HepG2 (cell line): Measurements from ENCODE around the gene MDM4. TPM values are rescaled to one million over a fixed set of nuclear protein-coding genes. Genes with fewer than 3 reads are reported as not detected.
A peak's percentile ranks its signal among the peaks of the same experiment; 100 is the strongest.

Experiments used
- CBX5 ChIP-seq: sonication (generic); formaldehyde crosslinking; IDR thresholded peaks from 2 replicates; pipeline ENCODE4 v1.4.0; 2020; ENCODE audit warnings: missing genetic modification reagents, borderline replicate concordance
- CC2D1A ChIP-seq: sonication (generic); formaldehyde crosslinking; IDR thresholded peaks from 2 replicates; pipeline ENCODE4 v1.8.1; 2023; ENCODE audit warnings: mild to moderate bottlenecking, missing genetic modification reagents
- CCDC6 ChIP-seq: sonication (generic); formaldehyde crosslinking; IDR thresholded peaks from 2 replicates; pipeline ENCODE4 v1.8.1; 2022; ENCODE audit warnings: mild to moderate bottlenecking, missing genetic modification reagents, moderate library complexity
- EHMT2 ChIP-seq: fragments of 200-600 bp; sonication (generic); IDR thresholded peaks from 2 replicates; pipeline ENCODE4 v1.7.0; 2017; ENCODE audit warnings: antibody characterized with exemption, low read depth, low read length, borderline replicate concordance
- ELF4 ChIP-seq: sonication (generic); formaldehyde crosslinking; IDR thresholded peaks from 2 replicates; pipeline ENCODE4 v1.5.0; 2020; ENCODE audit warnings: missing genetic modification reagents, mild to moderate bottlenecking, moderate library complexity, borderline replicate concordance
- JDP2 ChIP-seq: sonication (generic); formaldehyde crosslinking; IDR thresholded peaks from 2 replicates; pipeline ENCODE4 v1.8.1; 2022; ENCODE audit warnings: missing genetic modification reagents, borderline replicate concordance
- MBNL3 ChIP-seq: fragments of 250-450 bp; sonication (Bioruptor Pico); conservative IDR thresholded peaks from 2 replicates; pipeline ENCODE4 v1.8.0; 2022; ENCODE audit warnings: mild to moderate bottlenecking, inconsistent platforms
- MTF2 ChIP-seq: sonication (generic); formaldehyde crosslinking; IDR thresholded peaks from 2 replicates; pipeline ENCODE4 v1.5.0; 2020; ENCODE audit warnings: missing genetic modification reagents, borderline replicate concordance
- MYNN ChIP-seq: sonication (generic); formaldehyde crosslinking; IDR thresholded peaks from 2 replicates; pipeline ENCODE4 v1.4.0; 2020; ENCODE audit warnings: mild to moderate bottlenecking, low read depth, missing genetic modification reagents
- NPAS2 ChIP-seq: sonication (generic); formaldehyde crosslinking; IDR thresholded peaks from 2 replicates; pipeline ENCODE4 v1.8.0; 2022; ENCODE audit warnings: mild to moderate bottlenecking, missing genetic modification reagents, borderline replicate concordance
- SMC3 ChIP-seq: IDR thresholded peaks from 2 replicates; pipeline ENCODE4 v1.6.1; 2011; ENCODE audit warnings: low read length, improper control_type of control experiment
- SOX13 ChIP-seq, 3 experiments: fragments of 450-650 bp in 1 of 3; sonication (generic) in 1 of 3; formaldehyde crosslinking in 1 of 3; IDR thresholded peaks in 2 of 3; conservative IDR thresholded peaks in 1 of 3; 2 replicates each; pipeline versions ENCODE4 v1.5.0 to v1.6.1; 2016 to 2020; ENCODE audit warnings: antibody characterized with exemption in 1 of 3, mild to moderate bottlenecking in 1 of 3, missing compliant biosample characterization in 1 of 3, missing genetic modification reagents in 1 of 3, moderate library complexity in 1 of 3
- TCF7 ChIP-seq: sonication (generic); IDR thresholded peaks from 2 replicates; pipeline ENCODE4 v1.6.1; 2016; ENCODE audit warnings: antibody characterized with exemption, low read depth
- THAP11 ChIP-seq: IDR thresholded peaks from 2 replicates; pipeline ENCODE4 v1.6.1; 2016; ENCODE audit warnings: missing biosample characterization, missing genetic modification reagents
- TRIM24 ChIP-seq: sonication (generic); formaldehyde crosslinking; IDR thresholded peaks from 2 replicates; pipeline ENCODE4 v1.8.0; 2022; ENCODE audit warnings: mild to moderate bottlenecking, missing genetic modification reagents
- ZFP41 ChIP-seq: sonication (generic); formaldehyde crosslinking; IDR thresholded peaks from 2 replicates; pipeline ENCODE4 v1.4.0; 2020; ENCODE audit warnings: mild to moderate bottlenecking, missing genetic modification reagents, borderline replicate concordance
- ZFX ChIP-seq: sonication (generic); formaldehyde crosslinking; IDR thresholded peaks from 2 replicates; pipeline ENCODE4 v1.4.0; 2020; ENCODE audit warnings: mild to moderate bottlenecking, low read depth, missing genetic modification reagents, moderate library complexity
- ZNF124 ChIP-seq: sonication (generic); formaldehyde crosslinking; IDR thresholded peaks from 2 replicates; pipeline ENCODE4 v1.4.0; 2020; ENCODE audit warnings: missing genetic modification reagents
- ZNF138 ChIP-seq: sonication (generic); formaldehyde crosslinking; IDR thresholded peaks from 2 replicates; pipeline ENCODE4 v1.5.0; 2020; ENCODE audit warnings: mild to moderate bottlenecking, low read depth, missing genetic modification reagents
- ZNF326 ChIP-seq: sonication (generic); formaldehyde crosslinking; IDR thresholded peaks from 2 replicates; pipeline ENCODE4 v1.4.0; 2020; ENCODE audit warnings: missing genetic modification reagents, borderline replicate concordance
- ZNF7 ChIP-seq: IDR thresholded peaks from 2 replicates; pipeline ENCODE4 v1.6.1; 2016; ENCODE audit warnings: missing biosample characterization, missing genetic modification reagents
- polyA plus RNA-seq, 8 experiments: library from polyadenylated mRNA; depleted of rRNA in 3 of 8; stranded (reverse) in 7 of 8; unstranded in 1 of 8; fragments of >200 nt; fragmentation: Illumina TruSeq in 4 of 8; extraction: Trizol in 4 of 8; gene quantifications; 2 replicates each; pipeline versions ENCODE4 v1.2.1 to v1.2.3, GENCODE V29; 2011 to 2016; ENCODE audit warnings: low read depth in 4 of 8, missing spikeins in 1 of 8, mixed read lengths in 1 of 8; ENCODE audit not compliant: insufficient read depth in 1 of 8
- total RNA-seq, 5 experiments: library from RNA; depleted of rRNA; stranded (reverse); fragments of >200 nt; fragmentation: Illumina TruSeq; extraction: Trizol; gene quantifications; 2 replicates each; pipeline ENCODE4 v1.2.3, GENCODE V29; 2016; ENCODE audit warnings: low read depth in 1 of 5
- TF ChIP-seq, protein P1 (sequence below): sonication (generic); formaldehyde crosslinking; IDR thresholded peaks from 2 replicates; pipeline ENCODE4 v1.4.0; 2020; ENCODE audit warnings: mild to moderate bottlenecking, missing genetic modification reagents
- TF ChIP-seq, protein P2 (sequence below): sonication (generic); formaldehyde crosslinking; IDR thresholded peaks from 2 replicates; pipeline ENCODE4 v1.4.0; 2020; ENCODE audit warnings: missing genetic modification reagents, mild to moderate bottlenecking, borderline replicate concordance
- TF ChIP-seq, protein P3 (sequence below): IDR thresholded peaks from 2 replicates; pipeline ENCODE4 v1.6.1; 2012; ENCODE audit warnings: inconsistent platforms
- TF ChIP-seq, protein P4 (sequence below): sonication (generic); formaldehyde crosslinking; conservative IDR thresholded peaks from 2 replicates; pipeline ENCODE4 v1.8.1; 2023; ENCODE audit warnings: missing genetic modification reagents
- TF ChIP-seq, protein P5 (sequence below): sonication (generic); formaldehyde crosslinking; IDR thresholded peaks from 2 replicates; pipeline ENCODE4 v1.5.0; 2020; ENCODE audit warnings: missing genetic modification reagents

MDM4 gene
- total and polyA plus RNA-seq, 2 of the 13 experiments (the other 11 are each of a cell fraction or from before 2014, with no cell fraction given) = 14.9 to 19.0 TPM

DNA sequence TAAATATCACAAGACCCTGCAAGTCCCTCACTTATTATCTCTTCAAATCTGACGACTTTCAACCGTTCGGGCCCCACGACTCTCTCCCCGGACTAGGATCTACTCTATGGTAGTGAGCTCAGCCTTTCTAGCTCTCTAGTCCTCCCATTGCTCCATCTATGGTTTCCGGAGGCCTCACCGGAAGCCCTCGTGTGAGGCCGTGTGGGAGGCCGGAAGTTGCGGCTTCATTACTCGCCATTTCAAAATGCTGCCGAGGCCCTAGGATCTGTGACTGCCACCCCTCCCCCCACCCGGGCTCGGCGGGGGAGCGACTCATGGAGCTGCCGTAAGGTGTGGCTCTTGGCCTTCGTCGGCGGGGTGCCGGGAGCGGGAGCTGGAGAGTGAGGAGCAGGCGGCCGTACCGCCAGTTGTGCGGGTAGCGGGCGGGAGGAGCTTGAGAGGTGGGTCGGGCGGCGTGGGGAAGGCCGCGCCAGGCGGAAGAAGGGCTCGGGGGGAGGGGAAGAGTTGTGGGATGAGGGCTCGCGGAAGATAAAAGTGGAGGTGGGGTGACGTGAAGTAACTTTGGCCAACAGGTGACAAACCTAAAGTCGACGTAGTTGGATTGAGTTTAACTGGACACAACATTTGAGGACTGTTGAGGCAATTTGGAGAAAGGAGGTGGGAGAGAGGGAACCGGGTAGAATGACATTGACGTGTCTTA lies at the start of gene MDM4 (continued):
- TF ChIP-seq, protein P1, sequence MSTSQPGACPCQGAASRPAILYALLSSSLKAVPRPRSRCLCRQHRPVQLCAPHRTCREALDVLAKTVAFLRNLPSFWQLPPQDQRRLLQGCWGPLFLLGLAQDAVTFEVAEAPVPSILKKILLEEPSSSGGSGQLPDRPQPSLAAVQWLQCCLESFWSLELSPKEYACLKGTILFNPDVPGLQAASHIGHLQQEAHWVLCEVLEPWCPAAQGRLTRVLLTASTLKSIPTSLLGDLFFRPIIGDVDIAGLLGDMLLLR = peak; percentile 83
- TF ChIP-seq ELF4 (CRISPR knock-in tag) = peak; percentile 80; the same call in 1 of the 2 replicates
- 0 out of 2 replicates have a peak, but pooled peaks have one; percentile 43 for TF ChIP-seq MTF2 (CRISPR knock-in tag)
- peak; percentile 58; the same call in 1 of the 2 replicates for TF ChIP-seq ZNF124 (CRISPR knock-in tag)
- TF ChIP-seq MYNN (CRISPR knock-in tag) = no peak
- peak; percentile 89 for TF ChIP-seq CCDC6 (CRISPR knock-in tag)
- no peak; the same call in 1 of the 2 replicates for TF ChIP-seq TRIM24 (CRISPR knock-in tag)
- no peak for TF ChIP-seq MBNL3 (CRISPR knock-in tag)
- TF ChIP-seq, protein P2, sequence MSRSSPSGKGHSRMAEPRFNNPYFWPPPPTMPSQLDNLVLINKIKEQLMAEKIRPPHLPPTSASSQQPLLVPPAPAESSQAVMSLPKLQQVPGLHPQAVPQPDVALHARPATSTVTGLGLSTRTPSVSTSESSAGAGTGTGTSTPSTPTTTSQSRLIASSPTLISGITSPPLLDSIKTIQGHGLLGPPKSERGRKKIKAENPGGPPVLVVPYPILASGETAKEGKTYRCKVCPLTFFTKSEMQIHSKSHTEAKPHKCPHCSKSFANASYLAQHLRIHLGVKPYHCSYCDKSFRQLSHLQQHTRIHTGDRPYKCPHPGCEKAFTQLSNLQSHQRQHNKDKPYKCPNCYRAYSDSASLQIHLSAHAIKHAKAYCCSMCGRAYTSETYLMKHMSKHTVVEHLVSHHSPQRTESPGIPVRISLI = 0 out of 2 replicates have a peak, but pooled peaks have one; percentile 39
- TF ChIP-seq SMC3 = no peak
- 0 out of 2 replicates have a peak, but pooled peaks have one; percentile 26 for TF ChIP-seq CC2D1A (CRISPR knock-in tag)
- TF ChIP-seq CBX5 (CRISPR knock-in tag) = peak; percentile 67
- peak; percentile 99 for TF ChIP-seq ZFX (CRISPR knock-in tag)
- TF ChIP-seq, protein P3, sequence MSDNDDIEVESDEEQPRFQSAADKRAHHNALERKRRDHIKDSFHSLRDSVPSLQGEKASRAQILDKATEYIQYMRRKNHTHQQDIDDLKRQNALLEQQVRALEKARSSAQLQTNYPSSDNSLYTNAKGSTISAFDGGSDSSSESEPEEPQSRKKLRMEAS = peak; percentile 84
- TF ChIP-seq, protein P4, sequence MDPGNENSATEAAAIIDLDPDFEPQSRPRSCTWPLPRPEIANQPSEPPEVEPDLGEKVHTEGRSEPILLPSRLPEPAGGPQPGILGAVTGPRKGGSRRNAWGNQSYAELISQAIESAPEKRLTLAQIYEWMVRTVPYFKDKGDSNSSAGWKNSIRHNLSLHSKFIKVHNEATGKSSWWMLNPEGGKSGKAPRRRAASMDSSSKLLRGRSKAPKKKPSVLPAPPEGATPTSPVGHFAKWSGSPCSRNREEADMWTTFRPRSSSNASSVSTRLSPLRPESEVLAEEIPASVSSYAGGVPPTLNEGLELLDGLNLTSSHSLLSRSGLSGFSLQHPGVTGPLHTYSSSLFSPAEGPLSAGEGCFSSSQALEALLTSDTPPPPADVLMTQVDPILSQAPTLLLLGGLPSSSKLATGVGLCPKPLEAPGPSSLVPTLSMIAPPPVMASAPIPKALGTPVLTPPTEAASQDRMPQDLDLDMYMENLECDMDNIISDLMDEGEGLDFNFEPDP = no peak
- peak; percentile 92 for TF ChIP-seq THAP11
- TF ChIP-seq SOX13 (IDR thresholded peaks at IDR 0.05) = no peak
- TF ChIP-seq SOX13 (CRISPR knock-in tag; conservative IDR thresholded peaks at IDR 0.05 in 1 of 2, IDR thresholded peaks at IDR 0.05 in 1 of 2) = 0 out of 4 replicates have a peak, but pooled peaks of 1 of the 2 experiments have one; percentile 49
- TF ChIP-seq JDP2 (CRISPR knock-in tag) = no peak; the same call in 1 of the 2 replicates
- TF ChIP-seq ZFP41 (CRISPR knock-in tag) = no peak
- peak; percentile 58 for TF ChIP-seq TCF7
- TF ChIP-seq ZNF326 (CRISPR knock-in tag) = no peak
- no peak for TF ChIP-seq ZNF138 (CRISPR knock-in tag)
- TF ChIP-seq ZNF7 = peak; percentile 23; the same call in 1 of the 2 replicates
- TF ChIP-seq NPAS2 = no peak
- no peak; the same call in 1 of the 2 replicates for TF ChIP-seq EHMT2
- TF ChIP-seq, protein P5, sequence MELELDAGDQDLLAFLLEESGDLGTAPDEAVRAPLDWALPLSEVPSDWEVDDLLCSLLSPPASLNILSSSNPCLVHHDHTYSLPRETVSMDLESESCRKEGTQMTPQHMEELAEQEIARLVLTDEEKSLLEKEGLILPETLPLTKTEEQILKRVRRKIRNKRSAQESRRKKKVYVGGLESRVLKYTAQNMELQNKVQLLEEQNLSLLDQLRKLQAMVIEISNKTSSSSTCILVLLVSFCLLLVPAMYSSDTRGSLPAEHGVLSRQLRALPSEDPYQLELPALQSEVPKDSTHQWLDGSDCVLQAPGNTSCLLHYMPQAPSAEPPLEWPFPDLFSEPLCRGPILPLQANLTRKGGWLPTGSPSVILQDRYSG (CRISPR knock-in tag) = no peak
